Ramos (cell line): Measurements from ENCODE around the gene C22orf31.

Source experiments
- in situ Hi-C: fragments of 300-500 bp; cut with MboI; formaldehyde crosslinking; loops from one replicate; pipeline ENCODE4 v1.14.3; 2022; ENCODE audit warnings: low sequenced_read_pairs; ENCODE audit not compliant: unreplicated experiment

Gene C22orf31

GRCh38 chr22:29082826-29083545 lies 21.4 kb upstream of the C22orf31 start:
- in situ Hi-C loops = no loop called here

DNA sequence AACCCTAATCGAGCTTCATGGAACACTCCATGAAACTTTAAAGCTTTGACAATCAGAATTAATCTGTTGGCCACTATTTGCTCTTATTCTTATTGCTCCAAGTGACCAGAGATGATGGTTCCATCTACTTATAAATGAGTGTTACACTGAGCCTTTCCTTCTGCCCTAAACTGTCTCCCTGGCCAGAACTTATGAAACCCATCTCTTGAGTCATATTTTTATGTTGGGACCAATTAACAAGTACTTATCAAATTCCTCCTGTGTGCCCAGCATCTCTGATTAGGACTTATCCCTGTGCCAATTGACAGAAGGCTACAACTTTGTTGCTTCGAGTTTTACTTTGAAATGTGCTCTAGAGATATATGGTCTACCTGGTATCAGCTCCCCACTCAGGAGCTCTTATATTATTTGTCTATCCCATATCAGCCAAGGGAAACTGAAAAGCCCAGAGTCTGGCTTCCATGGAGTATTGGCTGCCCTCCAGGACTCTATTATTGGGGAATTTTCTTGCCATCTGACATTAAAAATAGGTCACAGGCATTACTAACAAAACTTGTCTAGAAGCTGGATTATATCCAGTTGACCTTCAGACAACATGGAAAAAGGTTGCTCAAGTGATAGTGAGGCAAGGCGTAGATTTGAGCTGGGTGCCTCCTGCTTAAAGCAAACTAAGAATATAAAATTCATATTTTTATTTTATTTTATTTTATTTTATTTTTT lies 20.0 kb upstream of the C22orf31 start:
- in situ Hi-C loops = no loop called here

DNA sequence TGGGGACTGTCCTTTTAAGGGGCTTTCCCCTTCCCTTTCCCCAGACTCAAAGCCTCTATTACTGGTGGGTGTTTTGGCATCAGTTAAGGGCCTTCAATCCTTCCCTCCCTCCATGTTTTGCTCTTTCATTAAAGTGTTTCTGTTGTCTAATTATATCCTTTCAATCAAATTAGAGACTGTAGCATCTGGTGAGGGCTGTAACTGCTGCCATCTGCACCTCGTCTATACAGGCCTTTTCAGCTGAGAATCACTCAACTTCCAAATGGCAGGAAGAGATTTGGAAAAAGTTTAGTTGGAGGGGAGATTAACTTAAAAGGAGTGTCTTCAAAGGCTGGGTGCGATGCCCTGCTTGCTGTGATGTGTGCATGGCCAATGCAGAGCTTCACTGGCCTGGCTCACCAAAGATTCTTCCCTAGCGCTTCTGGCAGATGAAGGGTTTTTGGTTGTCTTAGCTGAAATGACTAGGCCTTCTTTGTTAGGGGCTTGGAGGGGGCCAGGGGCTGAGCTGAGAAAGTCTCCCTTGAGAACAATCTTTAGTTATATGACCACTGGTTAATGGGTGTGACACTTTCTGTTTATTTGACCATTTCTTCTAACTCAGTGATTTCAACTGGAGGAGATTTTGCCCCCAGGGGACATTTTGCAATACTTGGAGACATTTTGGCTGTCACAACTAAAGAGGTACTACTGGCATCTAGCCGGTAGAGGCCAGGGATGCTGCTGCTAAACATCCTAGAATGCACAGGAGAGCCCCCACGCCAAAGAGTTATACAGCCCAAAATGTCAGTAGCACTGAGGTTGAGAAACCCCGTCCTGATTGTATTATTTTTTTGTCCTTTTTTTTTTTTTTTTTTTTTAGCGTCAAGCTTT lies 18.7 kb upstream of the C22orf31 start:
- in situ Hi-C loops = no loop called here

DNA sequence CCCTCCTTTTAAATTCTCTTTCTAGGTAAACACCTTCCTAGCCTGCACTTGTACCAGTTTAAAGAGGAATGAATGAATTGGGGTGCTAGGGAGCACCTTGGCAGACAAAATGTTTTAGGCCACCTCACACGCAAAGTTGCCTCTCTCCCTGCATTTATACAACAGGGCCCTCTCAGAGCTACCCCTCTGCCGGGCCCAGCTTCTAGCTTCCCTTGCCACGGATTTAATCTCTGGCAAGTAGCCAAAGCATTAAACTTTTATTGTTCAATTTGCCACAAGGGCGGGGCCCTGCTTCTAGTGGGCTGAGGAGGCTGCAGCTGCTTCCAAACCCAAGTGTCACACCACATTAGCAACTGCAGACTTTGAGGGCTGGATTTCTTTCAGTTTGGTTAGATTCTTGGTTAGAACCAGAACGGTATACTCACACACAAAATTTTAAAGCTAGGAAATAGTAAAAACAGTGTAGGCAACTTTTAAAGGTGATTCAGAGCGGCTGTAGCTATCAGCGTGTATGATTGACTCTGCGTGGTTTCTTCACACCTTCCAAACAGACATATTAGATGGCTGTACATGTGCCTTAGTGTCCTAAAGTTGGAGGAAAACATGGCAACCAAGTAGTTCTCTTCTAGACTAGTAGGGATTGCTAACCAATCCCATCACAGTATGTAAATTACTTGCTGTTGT lies 17.7 kb upstream of the C22orf31 start:
- in situ Hi-C loops = no loop called here

DNA sequence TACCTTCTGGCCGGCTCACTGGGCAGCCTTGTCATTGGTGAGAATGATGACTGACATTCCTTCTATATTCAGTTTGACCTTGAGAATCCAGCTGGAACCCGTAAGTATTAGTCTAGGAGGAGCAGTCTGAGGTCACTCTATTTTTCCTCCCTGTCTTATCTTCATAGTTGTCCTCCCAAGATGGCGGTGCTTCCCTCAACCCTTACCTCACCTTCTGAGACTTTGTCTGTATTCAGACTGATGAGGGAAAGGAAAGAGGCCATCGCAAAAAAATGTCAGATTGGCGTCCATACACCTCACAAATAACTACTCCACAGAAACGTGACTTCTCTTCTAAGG lies 17.2 kb upstream of the C22orf31 start:
- in situ Hi-C loops = no loop called here

DNA sequence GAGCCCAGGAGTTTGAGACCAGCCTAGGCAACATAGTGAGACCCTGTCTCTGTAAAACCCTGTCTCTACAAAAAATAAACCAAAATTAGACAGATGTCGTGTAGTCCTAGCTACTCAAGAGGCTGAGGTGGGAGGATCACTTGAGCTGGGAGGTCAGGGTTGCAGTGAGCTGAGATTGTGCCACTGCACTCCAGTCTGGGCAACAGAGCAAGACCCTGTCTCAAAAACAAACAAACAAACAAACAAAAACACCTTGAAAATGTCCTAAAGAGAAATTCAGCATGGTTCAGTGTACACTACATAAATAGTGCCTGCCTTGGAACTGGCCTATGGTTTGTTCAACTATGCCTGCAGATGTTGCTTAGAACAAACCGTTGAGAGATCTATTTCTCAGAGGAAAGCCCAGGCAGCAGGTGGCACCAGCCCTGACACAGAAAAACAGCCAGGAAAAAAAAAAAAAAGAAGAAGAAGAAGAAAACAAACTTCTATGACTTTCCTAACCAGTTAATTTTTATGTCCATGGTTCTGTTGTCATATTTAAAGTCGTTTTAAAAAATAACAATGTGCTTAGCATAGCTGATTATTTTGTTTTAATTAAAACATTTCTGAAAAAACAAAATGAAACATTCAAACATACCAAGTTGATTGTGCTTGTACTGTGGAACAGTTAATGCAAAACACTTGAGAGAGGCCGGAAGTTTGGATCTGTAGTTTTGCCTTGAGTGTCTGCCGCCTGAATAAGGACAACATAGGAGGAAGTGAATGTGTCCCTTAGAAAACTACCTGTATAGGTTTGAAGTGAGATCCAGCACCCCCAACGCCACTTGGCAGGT lies 16.6 kb upstream of the C22orf31 start:
- in situ Hi-C loops = no loop called here

DNA sequence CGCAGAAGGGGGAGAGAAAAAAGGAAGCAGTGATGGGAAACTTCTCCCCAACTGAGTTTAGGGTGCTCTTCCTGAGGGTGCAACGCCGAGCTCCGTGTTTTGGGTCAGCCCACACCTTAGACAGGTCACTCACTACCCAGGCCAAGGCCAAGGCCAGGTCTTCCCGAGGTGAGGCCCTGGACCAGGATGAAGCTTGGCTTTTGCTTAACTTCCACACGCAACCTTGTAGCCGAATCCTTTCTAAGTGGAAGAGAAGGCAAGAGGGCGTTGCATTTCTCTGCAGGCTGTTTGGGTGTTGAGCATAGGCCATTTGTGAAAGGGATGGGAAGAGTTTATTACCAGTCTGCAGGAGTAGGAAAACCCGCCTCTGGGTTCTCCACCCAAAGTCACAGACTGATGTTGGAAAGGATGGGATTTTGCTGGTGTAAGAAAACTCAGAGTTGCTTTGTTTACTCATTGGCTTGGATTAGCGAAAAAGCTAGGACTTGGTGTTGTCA lies 12.7 kb upstream of the C22orf31 start:
- in situ Hi-C loops = no loop called here

DNA sequence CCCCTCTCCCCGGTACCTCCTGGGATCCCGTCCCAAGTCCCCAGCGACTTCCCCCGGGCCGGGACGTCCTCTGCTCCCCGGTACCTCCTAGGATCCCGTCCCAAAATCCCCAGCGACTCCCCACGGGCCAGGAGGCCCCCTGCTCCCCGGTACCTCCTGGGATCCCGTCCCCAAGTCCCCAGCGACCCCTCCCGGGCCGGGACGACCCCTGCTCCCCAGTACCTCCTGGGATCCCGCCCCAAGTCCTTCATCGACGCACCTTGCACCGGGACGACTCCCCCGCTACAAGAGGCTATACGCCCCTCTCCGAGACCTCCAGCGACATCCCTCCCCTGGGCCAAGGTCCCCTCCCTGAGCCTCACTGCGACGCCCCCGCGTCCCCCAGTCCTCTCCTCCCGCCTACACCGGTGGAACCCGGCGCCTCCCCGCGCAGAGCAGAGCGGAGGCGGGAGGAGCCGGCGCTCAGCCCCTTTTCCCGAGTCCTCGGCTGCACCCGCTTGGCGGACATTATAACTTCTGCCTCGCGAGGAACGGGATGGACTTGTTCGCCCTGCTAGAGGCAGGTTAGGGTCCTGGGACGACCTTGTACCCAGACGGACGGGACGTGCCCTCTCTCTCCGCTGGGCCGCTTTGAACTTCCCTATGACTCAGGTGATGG lies 12.1 kb upstream of the C22orf31 start:
- in situ Hi-C loops = no loop called here

- in situ Hi-C loops = no loop called here
Measured at GRCh38 chr22:29072979-29073617, 11.5 kb upstream of the C22orf31 start, which contains the start of gene KREMEN1. Gene KREMEN1 (plus strand): TSS chr22:29073035. CDS start chr22:29073131, 96 bp downstream.

GRCh38 chr22:29072193-29072978 lies 10.8 kb upstream of the C22orf31 start:
- in situ Hi-C loops = no loop called here

DNA sequence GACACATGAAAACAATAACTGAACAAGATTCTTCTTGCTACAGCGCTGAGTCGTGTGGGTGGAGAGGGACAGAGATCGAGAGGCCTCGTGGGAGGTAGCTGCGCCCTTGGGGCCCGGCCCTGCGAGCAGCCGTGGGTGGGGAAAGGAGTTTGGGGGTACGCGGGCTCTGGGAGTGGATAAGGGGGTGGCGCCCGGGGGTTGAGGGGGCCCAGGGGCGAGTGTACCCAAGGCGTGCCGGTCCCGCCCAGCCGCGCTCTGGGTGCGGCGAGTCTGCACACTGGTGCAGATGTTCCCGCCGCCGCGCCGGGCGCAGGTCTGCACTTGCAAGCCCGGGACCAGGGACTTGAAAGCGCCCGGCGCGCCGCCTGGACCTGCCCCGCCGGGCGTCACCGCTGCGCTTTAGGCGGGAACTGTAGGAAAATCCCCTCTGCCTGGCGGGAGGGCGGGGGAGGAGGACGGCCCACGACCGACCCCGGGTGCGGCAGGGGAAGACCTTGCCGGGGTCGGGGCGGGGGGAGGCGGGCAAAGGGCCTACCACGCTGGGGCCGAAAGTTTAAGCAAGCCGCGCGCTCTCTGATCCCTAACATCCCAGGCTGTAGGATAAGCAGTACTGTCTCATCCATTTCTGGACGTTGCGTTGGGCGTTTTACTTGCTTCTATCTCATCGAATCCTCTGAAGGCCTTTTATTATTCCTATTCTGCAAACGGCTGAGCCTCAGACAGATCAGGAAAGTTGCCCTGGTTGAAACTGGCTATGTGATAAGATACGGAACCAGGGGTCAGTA lies 9.8 kb upstream of the C22orf31 start:
- in situ Hi-C loops = no loop called here

DNA sequence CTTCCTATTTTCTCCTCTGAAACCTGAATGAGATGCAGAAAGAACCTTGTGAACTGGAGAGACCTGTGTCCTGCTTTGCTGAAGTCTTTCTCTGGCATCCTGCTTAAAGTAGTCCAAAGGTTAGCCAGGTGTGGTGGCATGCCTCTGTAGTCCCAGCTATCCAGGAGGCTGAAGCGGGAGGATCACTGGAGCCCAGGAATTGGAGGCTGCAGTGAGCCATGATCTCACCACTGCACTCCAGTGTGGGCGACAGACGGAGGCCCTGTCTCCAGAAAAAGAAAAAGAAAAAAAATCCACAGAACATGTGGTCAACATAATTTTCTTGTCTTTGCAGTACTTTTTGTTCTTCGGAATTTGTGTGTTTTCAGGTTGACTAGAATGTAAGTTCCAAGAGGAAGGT lies 8.9 kb upstream of the C22orf31 start:
- in situ Hi-C loops = no loop called here

DNA sequence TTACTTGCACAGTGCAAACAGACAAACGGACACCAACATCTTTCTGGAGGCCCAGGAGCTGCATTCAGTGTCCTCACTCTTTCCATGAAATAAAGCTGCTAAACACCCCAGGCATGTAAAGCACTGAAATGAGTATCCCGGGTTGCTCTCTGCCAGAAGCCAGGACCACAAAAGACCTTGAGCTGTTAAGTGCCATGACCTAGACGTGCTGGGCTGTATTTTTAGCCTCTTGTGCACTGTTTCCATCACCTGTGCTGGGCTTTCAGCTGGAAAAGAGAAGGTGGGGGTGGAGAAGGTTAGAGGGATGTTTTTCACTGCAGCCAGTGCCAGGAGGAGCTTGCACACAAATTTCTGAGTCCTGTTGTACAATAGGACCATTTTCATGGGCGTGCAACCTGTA lies 7.8 kb upstream of the C22orf31 start:
- in situ Hi-C loops = no loop called here

- in situ Hi-C loops = no loop called here
Measured at GRCh38 chr22:29065468-29066190, 4.0 kb upstream of the C22orf31 start.

DNA sequence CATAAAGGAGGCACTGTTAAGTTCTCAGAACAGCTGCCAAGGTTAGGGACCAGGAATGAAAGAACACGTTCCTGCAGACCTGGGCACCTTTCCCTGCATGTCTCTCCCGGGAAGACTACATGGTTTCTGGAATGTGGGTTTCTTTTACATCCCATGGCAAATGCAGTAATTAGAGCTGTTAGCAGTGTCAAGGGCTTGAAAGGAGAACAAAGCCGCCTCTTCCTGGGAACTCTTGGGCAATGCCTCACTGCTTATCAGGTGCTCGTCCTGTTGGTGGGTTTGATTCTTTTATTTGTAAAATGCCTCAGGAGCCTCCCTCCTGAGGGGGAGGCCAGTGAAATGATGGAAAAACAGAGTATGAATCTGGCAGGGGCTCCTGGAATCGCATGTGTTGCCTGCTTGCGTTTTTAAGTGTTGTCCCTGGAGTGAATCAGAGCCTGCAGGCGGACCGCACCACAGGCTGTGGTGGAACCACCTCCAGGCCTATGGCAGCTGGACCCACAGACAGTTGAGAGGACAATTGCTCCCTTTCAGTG lies 723 bp upstream of the C22orf31 start:
- in situ Hi-C loops = no loop called here

- in situ Hi-C loops = no loop called here
Measured at GRCh38 chr22:29060931-29061330, 700 bp downstream of the C22orf31 start.
